Activated CD4-positive, alpha-beta memory T cell treated with anti-CD3 and anti-CD28 coated beads for 36 hours (primary cell): Measurements from ENCODE around the gene UBA5. TPM values are rescaled to one million over a fixed set of nuclear protein-coding genes. Genes with fewer than 3 reads are reported as not detected.

Experiments
- CTCF ChIA-PET: fragments of 350-600 bp; sonication (Branson Sonifier 250); formaldehyde crosslinking; loops from one replicate; lab custom pipeline; 2021; ENCODE audit warnings: antibody characterized with exemption, inconsistent platforms; lab: Charles Lee
- POLR2A ChIA-PET: fragments of 350-600 bp; sonication (Branson Sonifier 250); formaldehyde crosslinking; loops from one replicate; lab custom pipeline; 2021; ENCODE audit warnings: antibody characterized with exemption; lab: Charles Lee
- DNase-seq: peaks from one replicate; pipeline ENCODE4 v3.0.0-alpha.2; 2020
- H3K27ac Mint-ChIP-seq: one replicate; pipeline ENCODE4 v1.8.0; 2021; ENCODE audit warnings: mixed read lengths
- H3K27me3 Mint-ChIP-seq: one replicate; pipeline ENCODE4 v1.8.0; 2021; ENCODE audit warnings: mixed read lengths
- H3K36me3 Mint-ChIP-seq: one replicate; pipeline ENCODE4 v1.8.0; 2021; ENCODE audit warnings: mixed read lengths
- H3K4me1 Mint-ChIP-seq: one replicate; pipeline ENCODE4 v1.8.0; 2021; ENCODE audit warnings: low read depth, mixed read lengths
- H3K4me3 Mint-ChIP-seq: one replicate; pipeline ENCODE4 v1.8.0; 2021; ENCODE audit warnings: mild to moderate bottlenecking, mixed read lengths
- H3K9me3 Mint-ChIP-seq: one replicate; pipeline ENCODE4 v1.8.0; 2021; ENCODE audit warnings: mixed read lengths
- intact Hi-C: fragments of 100-400 bp; cut with micrococcal nuclease; formaldehyde crosslinking; loops from one replicate; pipeline ENCODE4 v1.15.1; 2023
- total RNA-seq, 2 experiments: library from RNA; stranded (reverse); gene quantifications; one replicate each; pipeline ENCODE4 v1.2.3, GENCODE V29; 2021

UBA5 gene
- total RNA-seq, 2 experiments from 2014 or later = 50.4 to 58.3 TPM

GRCh38 chr3:132721479-132722164, 61.5 kb downstream of the UBA5 start:
- Mint-ChIP-seq H3K27me3 (no peaks in the 10 kb centered on the region), H3K4me3 (peak overlapping the region; percentile 84), H3K4me1 (peaks cover 41% of the 10 kb centered on the region), H3K36me3 (peaks cover 19% of the 10 kb centered on the region), H3K27ac (peak overlapping the region; percentile 77), H3K9me3 (no peaks in the 10 kb centered on the region)
- POLR2A ChIA-PET = interaction anchor here (0.9 kb wide), 1 partner anchor 852 kb away, joined by 3 read pairs; the partner anchor contains the start of gene CDV3
- peak; percentile 18 for DNase-seq
- CTCF ChIA-PET = no interaction called here
- intact Hi-C loops = loop anchor here (1.0 to 10.0 kb wide), 11 partner anchors 61 to 1974 kb away; partner anchors contain the start of genes ANAPC13, CDV3, CEP63 and DNAJC13

- ChIA-PET POLR2A (interaction anchor here (0.9 to 1.0 kb wide), 2 partner anchors 850 to 851 kb away, joined by 3 to 5 read pairs; partner anchors contain the start of gene CDV3), CTCF (interaction anchor here (1.2 to 6.2 kb wide), 2 partner anchors 700 to 941 kb away, joined by 3 to 77 read pairs; no protein-coding TSS in a partner anchor)
- H3K27me3 Mint-ChIP-seq = no peaks in the 10 kb centered on the region
- peaks cover 39% of the 10 kb centered on the region for H3K4me1 Mint-ChIP-seq
- H3K4me3 Mint-ChIP-seq = peak within 1 kb of the TSS; percentile 84
- peak; percentile 98 for DNase-seq
- H3K27ac Mint-ChIP-seq = peak within 1 kb of the TSS; percentile 77
- intact Hi-C loops = loop anchor here (1.0 to 10.0 kb wide), 11 partner anchors 62 to 1975 kb away; partner anchors contain the start of genes ANAPC13, CDV3, CEP63 and DNAJC13
- no peaks in the 10 kb centered on the region for H3K9me3 Mint-ChIP-seq
- peaks cover 17% of the 10 kb centered on the region for H3K36me3 Mint-ChIP-seq
Observed at GRCh38 chr3:132722165-132723023, 62.3 kb downstream of the UBA5 start, which contains the start of gene NPHP3. TSS of gene NPHP3 (minus strand) at chr3:132722409. CDS start at chr3:132722355, 54 bp downstream.

GRCh38 chr3:132723024-132723950, 63.2 kb downstream of the UBA5 start:
- H3K27me3 Mint-ChIP-seq = no peaks in the 10 kb centered on the region
- H3K4me3 Mint-ChIP-seq = peak overlapping the region; percentile 83
- DNase-seq = no peak
- intact Hi-C loops = loop anchor here (2.0 to 10.0 kb wide), 7 partner anchors 532 to 1976 kb away; partner anchors contain the start of genes ANAPC13, CEP63, PIK3R4 and TOPBP1
- peaks cover 37% of the 10 kb centered on the region for H3K4me1 Mint-ChIP-seq
- H3K27ac Mint-ChIP-seq = peak overlapping the region; percentile 74
- H3K36me3 Mint-ChIP-seq = peaks cover 13% of the 10 kb centered on the region
- no peaks in the 10 kb centered on the region for H3K9me3 Mint-ChIP-seq
- ChIA-PET CTCF (interaction anchor here (1.2 to 6.2 kb wide), 4 partner anchors 7 to 940 kb away, joined by 3 to 77 read pairs (median 10); no protein-coding TSS in a partner anchor), POLR2A (interaction anchor here (1.0 kb wide), 1 partner anchor 849 kb away, joined by 5 read pairs; no protein-coding TSS in a partner anchor)

GRCh38 chr3:132726341-132726823, 66.3 kb downstream of the UBA5 start:
- H3K4me3 Mint-ChIP-seq = no peak overlapping the region
- DNase-seq = no peak
- ChIA-PET CTCF (interaction anchor here (0.6 to 6.2 kb wide), 26 partner anchors 10 to 936 kb away, joined by 3 to 77 read pairs (median 4); partner anchors contain the start of genes DNAJC13, TMEM108 and TOPBP1), POLR2A (interaction anchor here (1.0 kb wide), 1 partner anchor 700 kb away, joined by 3 read pairs; no protein-coding TSS in a partner anchor)
- peaks cover 4% of the 10 kb centered on the region for H3K36me3 Mint-ChIP-seq
- peaks cover 12% of the 10 kb centered on the region for H3K4me1 Mint-ChIP-seq
- H3K9me3 Mint-ChIP-seq = no peaks in the 10 kb centered on the region
- H3K27me3 Mint-ChIP-seq = peaks cover 5% of the 10 kb centered on the region
- intact Hi-C loops = loop anchor here (1.0 to 10.0 kb wide), 6 partner anchors 311 to 1201 kb away; partner anchors contain the start of gene TMEM108
- H3K27ac Mint-ChIP-seq = no peak overlapping the region

Other genes starting within 250 kb of the UBA5 start
- gene DNAJC13, start 242.8 kb upstream of the UBA5 start, total RNA-seq = 10 to 100 TPM; 33.5 to 34.5 TPM
- gene ACKR4, start 63.1 kb upstream of the UBA5 start, total RNA-seq = not detected
- 10 to 100 TPM; 11.2 to 13.8 TPM for gene ACAD11, start 520 bp upstream of the UBA5 start, total RNA-seq
- 10 to 100 TPM; 13.6 to 16.7 TPM for gene NPHP3, start 62.1 kb downstream of the UBA5 start, total RNA-seq